Thymus (tissue), 11 donors: ENCODE measurements around the gene PLEKHG3. TPM values are rescaled to one million over a fixed set of nuclear protein-coding genes. Genes with fewer than 3 reads are reported as not detected.
A peak's percentile ranks its signal among the peaks of the same experiment; 100 is the strongest.

Experiments
- DNase-seq, 9 donors: peaks; one replicate each; pipeline ENCODE4 v3.0.0-alpha.2; 2013; ENCODE audit warnings: low spot score in 9 of 9, low read depth in 6 of 9, missing footprints in 1 of 9
- H3K27ac ChIP-seq, 2 donors: one replicate each; pipeline ENCODE4 v1.5.1; 2013; ENCODE audit warnings: control low read depth in 1 of 2, low read depth in 1 of 2, low read length in 1 of 2, mild to moderate bottlenecking in 1 of 2, moderate library complexity in 1 of 2
- H3K27me3 ChIP-seq, 2 donors: one replicate each; pipeline ENCODE4 v1.5.1; 2013; ENCODE audit warnings: low read length in 1 of 2; ENCODE audit not compliant: control insufficient read depth in 2 of 2, insufficient read depth in 1 of 2
- H3K36me3 ChIP-seq, 2 donors: one replicate each; pipeline ENCODE4 v1.5.1; 2013; ENCODE audit warnings: low read length in 1 of 2, mild to moderate bottlenecking in 1 of 2, moderate library complexity in 1 of 2; ENCODE audit not compliant: control insufficient read depth in 2 of 2, insufficient read depth in 2 of 2
- H3K4me1 ChIP-seq, 2 donors: one replicate each; pipeline ENCODE4 v1.5.1; 2013; ENCODE audit warnings: low read length in 2 of 2; ENCODE audit not compliant: control insufficient read depth in 2 of 2, insufficient read depth in 2 of 2
- H3K4me3 ChIP-seq, 2 donors: one replicate each; pipeline ENCODE4 v1.5.1; 2013; ENCODE audit warnings: low read length in 2 of 2, control low read depth in 1 of 2, mild to moderate bottlenecking in 1 of 2
- H3K9me3 ChIP-seq, 2 donors: one replicate each; pipeline ENCODE4 v1.5.1; 2013; ENCODE audit warnings: low read length in 1 of 2, mild to moderate bottlenecking in 1 of 2; ENCODE audit not compliant: control insufficient read depth in 2 of 2, insufficient read depth in 1 of 2
- WGBS: extraction: QIAGEN DNeasy Blood & Tissue Kit; methylation state at CpG from one replicate; pipeline ENCODE4 v1.1.7; 2013; 5-methylcytosine and 5-hydroxymethylcytosine counted together
- polyA plus RNA-seq: library from polyadenylated mRNA; stranded (reverse); fragments of 200-250 nt; gene quantifications from one replicate; pipeline ENCODE4 v1.2.3, GENCODE V29; 2013
- total RNA-seq: library from RNA; stranded (reverse); fragments of 120-200 nt; gene quantifications from one replicate; pipeline ENCODE4 v1.2.4, GENCODE V29; 2013
- donor health status: healthy.

PLEKHG3 gene
- total and polyA plus RNA-seq, 2 donors, result 7.7 to 8.5 TPM

DNA sequence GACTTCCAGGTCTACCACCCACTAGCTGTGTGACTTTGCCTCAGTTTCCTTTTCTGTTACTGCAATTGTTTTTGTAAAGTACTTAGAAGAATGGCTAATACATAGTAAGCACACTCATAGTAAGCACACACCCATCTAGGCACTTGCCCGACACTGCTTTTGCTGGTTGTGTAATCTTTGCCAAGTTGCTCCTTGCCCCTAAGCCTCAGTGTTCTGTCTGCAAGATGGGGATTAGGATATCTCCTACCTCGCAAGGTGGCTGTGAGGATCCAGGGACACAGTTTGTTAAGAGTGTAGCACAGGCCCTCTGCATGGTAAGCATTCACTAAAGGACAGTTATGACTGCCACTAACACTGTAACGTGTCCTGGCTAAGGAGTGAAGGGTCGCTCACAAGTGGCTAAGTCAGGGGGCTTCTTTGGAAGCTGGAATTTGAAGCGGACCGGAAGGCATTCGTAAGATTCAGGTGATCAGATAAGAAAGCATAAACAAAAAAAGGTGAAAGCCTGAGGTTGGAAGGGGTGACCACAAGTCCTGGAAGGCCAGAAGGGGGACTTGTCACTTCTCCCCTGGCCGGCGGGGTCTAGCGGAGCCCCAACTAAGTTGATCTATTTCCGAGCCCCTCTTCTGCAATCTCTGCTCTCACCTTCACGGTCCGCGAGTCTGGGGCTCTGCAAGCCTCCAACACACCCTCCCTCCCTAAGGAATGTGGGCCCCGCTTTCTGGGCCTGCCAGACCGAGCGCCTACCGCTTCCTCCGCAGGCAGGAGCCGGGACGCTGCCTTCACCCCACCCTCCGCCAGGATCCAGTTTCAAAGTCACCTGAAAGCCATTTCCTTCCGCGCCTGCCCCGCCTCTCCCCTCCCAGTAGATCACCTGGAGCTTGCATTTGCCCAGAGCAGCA lies 1.5 kb upstream of the PLEKHG3 start:
- WGBS, result 28% methylated on average over 25 of the region's 25 CpGs
- peaks cover 47 to 63% of the 10 kb centered on the region in 2 donors for H3K27me3 ChIP-seq
- no peak for DNase-seq
- peak overlapping the region in 1 of 2 donors; percentile 69 for H3K27ac ChIP-seq
- peaks cover 3 to 50% of the 10 kb centered on the region in 2 donors for H3K4me1 ChIP-seq
- no peaks in the 10 kb centered on the region for H3K36me3 ChIP-seq
- peaks cover 1 to 6% of the 10 kb centered on the region in 2 donors for H3K9me3 ChIP-seq
- H3K4me3 ChIP-seq, result no peak overlapping the region

- Histone ChIP-seq H3K9me3 (peaks cover 1 to 6% of the 10 kb centered on the region in 2 donors), H3K4me1 (peaks cover 3 to 53% of the 10 kb centered on the region in 2 donors), H3K27me3 (peaks cover 47 to 70% of the 10 kb centered on the region in 2 donors)
Measured at GRCh38 chr14:64703395-64704142, 655 bp upstream of the PLEKHG3 start.

GRCh38 chr14:64704743-64705380 lies 638 bp downstream of the PLEKHG3 start:
- Histone ChIP-seq H3K4me1 (peaks cover 3 to 53% of the 10 kb centered on the region in 2 donors), H3K27ac (peak overlapping the region; percentile 32 to 68), H3K36me3 (no peaks in the 10 kb centered on the region), H3K9me3 (peaks cover 1 to 6% of the 10 kb centered on the region in 2 donors), H3K27me3 (peaks cover 47 to 73% of the 10 kb centered on the region in 2 donors), H3K4me3 (peak overlapping the region; percentile 40 to 45)
- WGBS, result 2% methylated on average over 51 of the region's 51 CpGs
- DNase-seq, result no peak

More at GRCh38 chr14:64703395-64704142, 655 bp upstream of the PLEKHG3 start:
- 6% methylated on average over 26 of the region's 26 CpGs for WGBS
- Histone ChIP-seq H3K27ac (peak overlapping the region; percentile 37 to 66), H3K36me3 (no peaks in the 10 kb centered on the region), H3K4me3 (peak overlapping the region; percentile 31 to 45)
- DNase-seq, result no peak

- DNase-seq, result no peak
- peak overlapping the region; percentile 43 to 62 for H3K27ac ChIP-seq
- H3K4me3 ChIP-seq, result peak overlapping the region; percentile 40 to 45
- H3K9me3 ChIP-seq, result peaks cover 1 to 6% of the 10 kb centered on the region in 2 donors
- H3K4me1 ChIP-seq, result peaks cover 3 to 53% of the 10 kb centered on the region in 2 donors
- WGBS, result 11% methylated on average over 18 of the region's 18 CpGs
- H3K36me3 ChIP-seq, result no peaks in the 10 kb centered on the region
- H3K27me3 ChIP-seq, result peaks cover 47 to 73% of the 10 kb centered on the region in 2 donors
Measured at GRCh38 chr14:64705381-64706118, 1.3 kb downstream of the PLEKHG3 start.

GRCh38 chr14:64706119-64706592 lies 1.9 kb downstream of the PLEKHG3 start:
- Histone ChIP-seq H3K4me1 (peaks cover 3 to 53% of the 10 kb centered on the region in 2 donors), H3K9me3 (peaks cover 1 to 6% of the 10 kb centered on the region in 2 donors), H3K27me3 (peaks cover 44 to 73% of the 10 kb centered on the region in 2 donors), H3K27ac (peak overlapping the region; percentile 13 to 43), H3K36me3 (no peaks in the 10 kb centered on the region), H3K4me3 (no peak overlapping the region)
- no peak for DNase-seq
- WGBS, result 75% methylated on average over 4 of the region's 4 CpGs

DNA sequence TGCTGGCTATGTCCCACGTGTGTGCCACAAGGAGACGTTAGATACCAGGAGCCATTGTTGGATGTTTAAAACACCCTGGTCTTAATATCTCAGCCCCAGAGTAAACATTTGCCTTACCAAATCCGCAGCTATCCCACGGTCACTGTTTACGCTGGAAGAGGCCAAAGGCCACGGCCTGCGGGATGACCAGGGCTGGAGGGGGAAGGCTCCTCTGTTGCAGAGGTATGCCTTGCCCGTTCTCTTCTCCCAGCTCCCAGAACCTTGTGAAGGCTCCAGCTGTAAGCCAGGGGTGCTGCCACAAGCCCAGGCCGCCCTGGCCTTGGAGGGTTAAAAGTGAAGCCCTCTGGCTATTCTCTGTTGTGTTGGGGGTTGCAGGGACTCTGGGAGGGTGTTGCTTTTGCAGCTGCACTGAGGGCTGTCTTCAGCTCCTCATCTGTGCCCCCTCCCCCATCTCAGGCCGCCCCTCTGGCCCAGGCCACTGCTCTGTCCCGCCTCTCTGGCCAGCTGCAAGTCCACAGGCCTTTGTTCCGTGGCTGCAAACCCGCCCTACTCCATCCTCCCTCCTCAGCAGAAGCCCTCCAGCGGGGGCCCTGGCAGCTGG lies 2.5 kb downstream of the PLEKHG3 start:
- Histone ChIP-seq H3K4me3 (no peak overlapping the region), H3K9me3 (peaks cover 1 to 6% of the 10 kb centered on the region in 2 donors), H3K27me3 (peaks cover 42 to 69% of the 10 kb centered on the region in 2 donors), H3K4me1 (peaks cover 3 to 53% of the 10 kb centered on the region in 2 donors), H3K36me3 (no peaks in the 10 kb centered on the region), H3K27ac (no peak overlapping the region)
- no peak for DNase-seq
- WGBS, result 90% methylated on average over 14 of the region's 14 CpGs

GRCh38 chr14:64707661-64708060 lies 3.4 kb downstream of the PLEKHG3 start:
- DNase-seq, result no peak
- Histone ChIP-seq H3K4me3 (no peak overlapping the region), H3K4me1 (peaks cover 3 to 50% of the 10 kb centered on the region in 2 donors), H3K27ac (no peak overlapping the region), H3K9me3 (peaks cover 1 to 6% of the 10 kb centered on the region in 2 donors), H3K27me3 (peaks cover 39 to 60% of the 10 kb centered on the region in 2 donors), H3K36me3 (no peaks in the 10 kb centered on the region)
- WGBS, result 81% methylated on average over 7 of the region's 7 CpGs
